Right atrium auricular region (tissue), 2 donors: ENCODE measurements around the gene PLEKHG1. TPM values are rescaled to one million over a fixed set of nuclear protein-coding genes. Genes with fewer than 3 reads are reported as not detected.

Experiments used
- DNase-seq: peaks from one replicate; pipeline ENCODE4 v3.0.0-alpha.2; 2019; ENCODE audit warnings: low spot score
- H3K27ac ChIP-seq, 2 donors: fragments of 200-600 bp; sonication (generic); 1 replicate in 1 of 2; 2 replicates in 1 of 2; pipeline ENCODE4 v1.5.1; 2016 to 2019
- H3K27me3 ChIP-seq, 2 donors: fragments of 200-600 bp; sonication (generic); one replicate each; pipeline versions ENCODE4 v1.5.1 to v1.6.0; 2017 to 2019
- H3K36me3 ChIP-seq: fragments of 200-600 bp; sonication (generic); one replicate; pipeline ENCODE4 v1.5.1; 2016
- H3K4me1 ChIP-seq, 2 donors: fragments of 200-600 bp; sonication (generic); one replicate each; pipeline versions ENCODE4 v1.5.1 to v1.6.0; 2017 to 2019
- H3K4me3 ChIP-seq, 2 donors: fragments of 200-600 bp; sonication (generic); 1 replicate in 1 of 2; 2 replicates in 1 of 2; pipeline ENCODE4 v1.5.1; 2017 to 2019; ENCODE audit warnings: mild to moderate bottlenecking in 1 of 2, moderate library complexity in 1 of 2
- H3K9me3 ChIP-seq, 2 donors: fragments of 200-600 bp; sonication (generic); one replicate each; pipeline ENCODE4 v1.5.1; 2019
- CTCF ChIP-seq, 2 donors: fragments of 200-600 bp; sonication (generic); IDR thresholded peaks; one replicate each; pipeline ENCODE4 v1.5.1; 2019; ENCODE audit warnings: antibody characterized with exemption in 2 of 2
- total RNA-seq, 2 donors: library from RNA; depleted of rRNA; stranded (reverse); fragments of >200 nt; gene quantifications; one replicate each; pipeline ENCODE4 v1.1.0, GENCODE V29; 2016

PLEKHG1 gene
- total RNA-seq, 2 donors from 2014 or later = 10.6 to 16.7 TPM

- H3K9me3 ChIP-seq = no peaks in the 10 kb centered on the region
- peaks cover 0 to 5% of the 10 kb centered on the region in 2 donors for H3K4me1 ChIP-seq
- no peak for TF ChIP-seq CTCF (IDR thresholded peaks at IDR 0.05)
- no peaks in the 10 kb centered on the region for H3K36me3 ChIP-seq
- no peak overlapping the region for H3K27ac ChIP-seq
- no peak overlapping the region for H3K4me3 ChIP-seq
- H3K27me3 ChIP-seq = no peaks in the 10 kb centered on the region
- no peak for DNase-seq
Observed at GRCh38 chr6:150633486-150633834, 33.8 kb downstream of the PLEKHG1 start.

GRCh38 chr6:150634176-150634963 lies 34.7 kb downstream of the PLEKHG1 start:
- Histone ChIP-seq H3K36me3 (no peaks in the 10 kb centered on the region), H3K27ac (no peak overlapping the region), H3K4me3 (no peak overlapping the region), H3K27me3 (no peaks in the 10 kb centered on the region), H3K4me1 (peaks cover 0 to 5% of the 10 kb centered on the region in 2 donors), H3K9me3 (no peaks in the 10 kb centered on the region)
- DNase-seq = no peak
- TF ChIP-seq CTCF (IDR thresholded peaks at IDR 0.05) = no peak

GRCh38 chr6:150634964-150635292 lies 35.2 kb downstream of the PLEKHG1 start:
- no peaks in the 10 kb centered on the region for H3K36me3 ChIP-seq
- H3K27me3 ChIP-seq = no peaks in the 10 kb centered on the region
- peaks cover 0 to 5% of the 10 kb centered on the region in 2 donors for H3K4me1 ChIP-seq
- H3K4me3 ChIP-seq = no peak overlapping the region
- no peak for DNase-seq
- no peaks in the 10 kb centered on the region for H3K9me3 ChIP-seq
- TF ChIP-seq CTCF (IDR thresholded peaks at IDR 0.05) = no peak
- no peak overlapping the region for H3K27ac ChIP-seq

- Histone ChIP-seq H3K36me3 (no peaks in the 10 kb centered on the region), H3K27me3 (no peaks in the 10 kb centered on the region), H3K9me3 (no peaks in the 10 kb centered on the region), H3K27ac (no peak overlapping the region), H3K4me3 (no peak overlapping the region), H3K4me1 (peaks cover 0 to 10% of the 10 kb centered on the region in 2 donors)
- TF ChIP-seq CTCF (IDR thresholded peaks at IDR 0.05) = no peak
- no peak for DNase-seq
Observed at GRCh38 chr6:150635906-150636514, 36.3 kb downstream of the PLEKHG1 start.

GRCh38 chr6:150636808-150637207 lies 37.1 kb downstream of the PLEKHG1 start:
- Histone ChIP-seq H3K9me3 (no peaks in the 10 kb centered on the region), H3K4me1 (peaks cover 0 to 11% of the 10 kb centered on the region in 2 donors), H3K27me3 (no peaks in the 10 kb centered on the region), H3K4me3 (no peak overlapping the region), H3K36me3 (no peaks in the 10 kb centered on the region), H3K27ac (no peak overlapping the region)
- DNase-seq = no peak
- no peak for TF ChIP-seq CTCF (IDR thresholded peaks at IDR 0.05)
